ENCODE results near the gene PFN1.
A peak's percentile ranks its signal among the peaks of the same experiment; 100 is the strongest.

PFN1 gene

DNA sequence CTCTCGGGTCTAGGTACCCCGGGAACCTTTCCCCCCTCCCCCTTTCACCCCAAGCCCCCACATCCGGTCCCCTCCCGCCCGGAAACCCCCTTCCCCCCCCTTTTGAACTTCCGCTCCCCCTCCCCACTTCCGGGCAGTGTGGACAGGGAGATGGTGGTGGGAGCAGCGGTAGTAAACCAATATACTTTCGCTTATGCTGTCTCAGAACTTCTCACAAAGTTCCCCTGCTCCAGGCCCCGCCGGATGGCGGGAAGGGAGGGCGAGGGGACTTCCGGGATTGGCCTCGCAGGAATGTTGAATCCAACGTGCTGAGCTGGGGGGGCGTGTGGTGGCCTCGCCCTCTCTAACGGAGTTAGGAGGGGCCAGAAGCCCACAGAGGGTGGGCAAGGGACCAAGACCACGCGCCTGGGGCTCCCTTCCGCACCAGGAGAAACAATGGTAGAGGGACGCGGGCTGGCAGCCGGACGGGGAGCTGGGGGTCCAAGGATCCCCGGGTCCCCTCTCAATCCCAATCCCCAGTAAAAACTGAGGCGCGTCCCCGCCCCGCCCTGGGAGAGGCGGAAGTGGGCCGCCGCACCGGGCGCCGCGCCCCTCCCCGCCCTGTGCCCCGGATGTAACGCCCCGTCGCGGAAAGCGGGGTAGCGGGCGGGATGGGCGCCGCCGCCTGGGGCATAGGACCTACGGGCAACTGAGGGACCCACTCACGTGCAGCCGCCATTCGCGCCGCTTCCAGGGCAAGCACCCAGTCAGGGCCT lies 742 bp downstream of the PFN1 start:
- peaks cover 32% of the 10 kb centered on the region for H3K36me3 ChIP-seq (ENCODE audit: control insufficient read depth, insufficient read depth, low read length)
- H3K9ac ChIP-seq (ENCODE audit: low read length), result peak overlapping the region; percentile 96
- peaks cover 23% of the 10 kb centered on the region for H3K4me1 ChIP-seq (ENCODE audit: control insufficient read depth, insufficient read depth, low read length)

DNA sequence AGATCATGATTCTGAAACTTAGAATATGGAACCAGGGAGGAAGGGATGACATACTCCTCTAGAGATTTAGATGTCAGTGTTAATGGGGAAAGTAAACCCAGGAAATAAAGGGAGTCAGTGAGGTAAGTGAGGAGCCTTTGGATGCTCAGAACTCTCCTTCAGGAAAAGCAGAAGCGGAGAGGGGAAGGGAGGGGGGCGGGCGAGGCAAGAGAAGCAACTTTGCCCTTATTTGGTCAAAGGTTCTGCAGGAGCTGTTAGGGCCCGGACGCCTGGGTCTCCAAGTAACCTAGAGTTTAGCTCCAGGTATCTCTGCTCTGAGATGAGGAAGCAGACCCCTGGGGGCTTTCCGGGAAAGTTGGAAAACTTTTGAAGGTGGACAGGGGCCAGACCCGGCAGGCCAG lies 1.3 kb downstream of the PFN1 start:
- Histone ChIP-seq H3K36me3 (ENCODE audit: control insufficient read depth, insufficient read depth, low read length) (peaks cover 35% of the 10 kb centered on the region), H3K9ac (ENCODE audit: low read length) (peak overlapping the region; percentile 34), H3K4me1 (ENCODE audit: control insufficient read depth, insufficient read depth, low read length) (peaks cover 23% of the 10 kb centered on the region)

More for the DNA sequence above, 742 bp downstream of the PFN1 start:
- Histone ChIP-seq H3K27me3 (ENCODE audit: control insufficient read depth, insufficient read depth, low read length) (no peaks in the 10 kb centered on the region), H3K4me3 (ENCODE audit: low read length) (peak overlapping the region; percentile 98), H3K27ac (ENCODE audit: low read depth, low read length) (peak overlapping the region; percentile 99)

DNA sequence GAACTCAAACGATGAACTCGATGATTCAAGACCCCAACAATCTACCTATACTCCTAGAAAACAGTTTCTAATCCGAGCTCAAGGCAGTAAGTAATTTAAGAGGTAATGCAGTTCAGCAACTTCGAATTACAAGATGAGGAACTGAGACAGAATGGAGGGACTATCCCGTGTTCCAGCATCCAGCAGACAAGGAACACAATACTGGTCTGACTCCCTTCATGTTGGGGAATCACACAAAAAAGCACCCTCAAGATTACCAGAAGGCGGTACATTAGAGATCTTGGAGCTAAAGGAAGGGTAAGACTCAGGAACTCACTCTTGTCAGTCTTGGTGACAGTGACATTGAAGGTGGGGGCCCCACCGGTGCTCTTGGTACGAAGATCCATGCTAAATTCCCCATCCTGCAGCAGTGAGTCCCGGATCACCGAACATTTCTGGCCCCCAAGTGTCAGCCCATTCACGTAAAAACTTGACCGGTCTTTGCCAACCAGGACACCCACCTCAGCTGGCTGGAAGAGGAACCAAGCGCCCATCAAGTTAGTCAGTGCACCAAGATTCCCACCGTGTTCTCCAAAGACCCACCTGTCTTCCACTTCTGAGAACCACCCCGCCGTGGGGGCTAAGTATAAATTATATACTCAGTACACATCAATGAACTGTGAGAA lies 1.9 kb downstream of the PFN1 start:
- Histone ChIP-seq H3K4me3 (ENCODE audit: low read length) (peak overlapping the region; percentile 98), H3K9ac (ENCODE audit: low read length) (no peak overlapping the region), H3K27me3 (ENCODE audit: control insufficient read depth, insufficient read depth, low read length) (no peaks in the 10 kb centered on the region), H3K4me1 (ENCODE audit: control insufficient read depth, insufficient read depth, low read length) (peaks cover 21% of the 10 kb centered on the region), H3K36me3 (ENCODE audit: control insufficient read depth, insufficient read depth, low read length) (peaks cover 35% of the 10 kb centered on the region), H3K27ac (ENCODE audit: low read depth, low read length) (peak overlapping the region; percentile 99)

More for the DNA sequence above, 1.3 kb downstream of the PFN1 start:
- H3K27ac ChIP-seq (ENCODE audit: low read depth, low read length), result peak overlapping the region; percentile 99
- no peaks in the 10 kb centered on the region for H3K27me3 ChIP-seq (ENCODE audit: control insufficient read depth, insufficient read depth, low read length)
- peak overlapping the region; percentile 98 for H3K4me3 ChIP-seq (ENCODE audit: low read length)

DNA sequence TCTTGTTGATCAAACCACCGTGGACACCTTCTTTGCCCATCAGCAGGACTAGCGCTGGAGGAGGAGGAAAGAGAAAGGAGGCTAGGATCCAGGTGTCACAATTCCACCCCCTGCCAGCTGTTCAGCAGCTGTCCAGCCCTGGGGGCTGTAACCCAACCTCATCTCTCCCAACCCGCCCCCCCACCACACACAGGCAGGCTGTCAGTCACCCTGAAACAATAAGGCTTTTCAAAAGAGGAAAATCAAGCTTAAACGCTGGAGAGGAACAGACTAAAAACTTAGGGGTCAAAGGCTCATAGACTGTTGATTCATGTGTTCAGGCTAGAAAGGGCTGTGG lies 2.4 kb downstream of the PFN1 start:
- H3K4me1 ChIP-seq (ENCODE audit: control insufficient read depth, insufficient read depth, low read length), result peaks cover 25% of the 10 kb centered on the region
- H3K4me3 ChIP-seq (ENCODE audit: low read length), result peak overlapping the region; percentile 98
- H3K27me3 ChIP-seq (ENCODE audit: control insufficient read depth, insufficient read depth, low read length), result no peaks in the 10 kb centered on the region
- H3K9ac ChIP-seq (ENCODE audit: low read length), result no peak overlapping the region
- peak overlapping the region; percentile 99 for H3K27ac ChIP-seq (ENCODE audit: low read depth, low read length)
- H3K36me3 ChIP-seq (ENCODE audit: control insufficient read depth, insufficient read depth, low read length), result peaks cover 35% of the 10 kb centered on the region

DNA sequence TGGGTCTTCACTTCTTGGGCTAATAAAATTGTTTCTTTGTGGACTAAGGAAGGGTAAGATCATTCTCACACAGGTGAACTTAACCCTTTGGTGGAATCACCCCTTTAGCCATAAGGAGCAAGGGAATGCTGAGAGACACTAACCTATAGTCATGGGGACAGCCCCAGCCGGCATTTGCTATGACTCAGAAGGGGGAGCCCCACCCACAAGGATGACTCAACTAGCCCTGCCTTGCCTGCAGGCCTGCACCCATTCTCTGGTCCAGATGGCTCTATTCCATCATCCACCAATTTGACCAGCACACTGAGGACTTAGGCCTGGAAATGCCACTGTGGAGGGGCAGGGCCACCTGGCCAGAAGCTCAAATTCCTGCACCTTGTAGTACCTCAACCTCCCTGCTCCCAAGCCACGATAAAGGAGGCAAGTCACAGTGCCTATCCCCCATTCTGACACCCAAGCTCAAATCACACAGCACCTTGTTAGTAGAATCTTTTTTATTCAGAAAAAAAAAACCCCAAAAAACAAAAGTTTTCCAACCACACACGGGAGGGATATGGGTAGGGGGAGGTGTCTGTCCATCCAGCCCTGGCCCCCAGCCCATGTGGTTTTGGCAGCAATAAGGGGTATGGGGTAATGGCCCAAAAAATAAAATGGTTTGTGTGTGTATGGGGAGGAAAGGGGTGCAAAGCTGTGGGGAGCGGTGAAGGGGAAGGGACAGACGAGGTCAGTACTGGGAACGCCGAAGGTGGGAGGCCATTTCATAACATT lies 3.0 kb downstream of the PFN1 start:
- Histone ChIP-seq H3K36me3 (ENCODE audit: control insufficient read depth, insufficient read depth, low read length) (peaks cover 35% of the 10 kb centered on the region), H3K4me3 (ENCODE audit: low read length) (peak overlapping the region; percentile 54), H3K27me3 (ENCODE audit: control insufficient read depth, insufficient read depth, low read length) (no peaks in the 10 kb centered on the region), H3K27ac (ENCODE audit: low read depth, low read length) (peak overlapping the region; percentile 99), H3K9ac (ENCODE audit: low read length) (peak overlapping the region; percentile 39), H3K4me1 (ENCODE audit: control insufficient read depth, insufficient read depth, low read length) (peaks cover 26% of the 10 kb centered on the region)

DNA sequence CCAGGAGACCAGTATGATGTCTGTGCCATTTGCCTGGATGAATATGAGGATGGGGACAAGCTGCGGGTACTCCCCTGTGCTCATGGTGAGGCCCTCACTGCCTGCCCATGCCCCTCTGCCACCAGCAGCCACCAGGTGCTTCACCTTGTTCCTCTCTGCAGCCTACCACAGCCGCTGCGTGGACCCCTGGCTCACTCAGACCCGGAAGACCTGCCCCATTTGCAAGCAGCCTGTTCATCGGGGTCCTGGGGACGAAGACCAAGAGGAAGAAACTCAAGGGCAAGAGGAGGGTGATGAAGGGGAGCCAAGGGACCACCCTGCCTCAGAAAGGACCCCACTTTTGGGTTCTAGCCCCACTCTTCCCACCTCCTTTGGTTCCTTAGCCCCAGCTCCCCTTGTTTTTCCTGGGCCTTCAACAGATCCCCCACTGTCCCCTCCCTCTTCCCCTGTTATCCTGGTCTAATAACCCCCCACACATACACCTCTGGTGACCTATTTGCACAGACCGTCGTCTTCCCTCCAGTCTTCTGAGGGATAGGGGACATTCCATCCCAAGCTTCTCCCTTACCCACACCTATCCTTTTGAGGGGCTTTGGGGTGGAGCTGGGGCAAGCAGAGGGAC lies 3.7 kb downstream of the PFN1 start:
- Histone ChIP-seq H3K36me3 (ENCODE audit: control insufficient read depth, insufficient read depth, low read length) (peaks cover 35% of the 10 kb centered on the region), H3K27ac (ENCODE audit: low read depth, low read length) (peak overlapping the region; percentile 99), H3K27me3 (ENCODE audit: control insufficient read depth, insufficient read depth, low read length) (no peaks in the 10 kb centered on the region), H3K4me3 (ENCODE audit: low read length) (no peak overlapping the region), H3K9ac (ENCODE audit: low read length) (peak overlapping the region; percentile 4), H3K4me1 (ENCODE audit: control insufficient read depth, insufficient read depth, low read length) (peaks cover 26% of the 10 kb centered on the region)

DNA sequence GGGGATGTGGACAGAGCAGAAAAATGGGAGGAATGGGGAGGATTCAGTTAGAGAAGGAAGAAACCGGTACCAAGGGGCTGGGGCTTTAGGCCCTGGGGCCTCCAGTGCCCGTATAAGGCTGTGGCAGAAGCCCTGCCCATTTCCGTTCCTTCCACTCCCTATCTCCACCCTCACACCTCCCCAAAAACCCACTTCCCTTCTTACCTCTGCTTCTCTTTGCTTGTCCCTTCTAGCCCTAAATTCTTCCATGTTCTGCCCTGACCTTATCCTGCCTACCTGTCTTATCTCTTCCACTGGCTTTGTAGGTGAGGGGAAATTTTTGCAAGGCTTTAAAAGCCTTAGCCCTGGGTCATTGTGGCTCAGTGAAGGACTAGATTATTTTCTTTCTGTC lies 4.2 kb downstream of the PFN1 start:
- H3K9ac ChIP-seq (ENCODE audit: low read length), result no peak overlapping the region
- peaks cover 27% of the 10 kb centered on the region for H3K4me1 ChIP-seq (ENCODE audit: control insufficient read depth, insufficient read depth, low read length)
- peak overlapping the region; percentile 34 for H3K27ac ChIP-seq (ENCODE audit: low read depth, low read length)
- peaks cover 35% of the 10 kb centered on the region for H3K36me3 ChIP-seq (ENCODE audit: control insufficient read depth, insufficient read depth, low read length)
- H3K4me3 ChIP-seq (ENCODE audit: low read length), result no peak overlapping the region
- H3K27me3 ChIP-seq (ENCODE audit: control insufficient read depth, insufficient read depth, low read length), result no peaks in the 10 kb centered on the region

DNA sequence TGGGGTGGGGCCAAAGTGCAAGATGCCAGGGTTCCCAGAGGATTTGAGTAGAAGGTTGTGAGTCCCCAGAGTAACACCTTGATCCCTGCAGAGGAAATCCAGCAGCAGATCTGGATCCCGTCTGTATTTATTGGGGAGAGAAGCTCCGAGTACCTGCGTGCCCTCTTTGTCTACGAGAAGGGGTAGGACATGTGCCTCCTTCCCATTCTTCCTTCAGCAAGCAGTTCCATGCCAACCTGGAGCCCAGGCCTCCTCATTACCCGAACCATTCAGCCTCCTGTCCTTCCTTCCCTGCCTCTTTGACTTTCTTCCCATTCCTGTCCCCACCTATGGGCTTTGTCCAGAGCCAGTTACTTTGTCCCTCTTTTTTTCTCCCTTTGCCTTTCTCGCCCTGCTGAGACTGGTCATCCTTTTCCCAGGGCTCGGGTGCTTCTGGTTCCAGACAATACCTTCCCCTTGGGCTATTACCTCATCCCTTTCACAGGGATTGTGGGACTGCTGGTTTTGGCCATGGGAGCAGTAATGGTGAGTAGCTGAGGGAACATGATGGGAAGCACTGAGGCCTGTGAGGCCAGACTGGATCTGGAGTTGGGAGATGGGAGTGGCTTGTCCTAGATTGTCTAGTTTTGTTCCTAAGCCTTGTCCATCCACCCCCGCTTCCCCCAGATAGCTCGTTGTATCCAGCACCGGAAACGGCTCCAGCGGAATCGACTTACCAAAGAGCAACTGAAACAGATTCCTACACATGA lies 5.4 kb downstream of the PFN1 start:
- H3K4me3 ChIP-seq (ENCODE audit: low read length), result no peak overlapping the region
- H3K9ac ChIP-seq (ENCODE audit: low read length), result no peak overlapping the region
- H3K4me1 ChIP-seq (ENCODE audit: control insufficient read depth, insufficient read depth, low read length), result peaks cover 36% of the 10 kb centered on the region
- H3K36me3 ChIP-seq (ENCODE audit: control insufficient read depth, insufficient read depth, low read length), result peaks cover 39% of the 10 kb centered on the region
- no peaks in the 10 kb centered on the region for H3K27me3 ChIP-seq (ENCODE audit: control insufficient read depth, insufficient read depth, low read length)
- no peak overlapping the region for H3K27ac ChIP-seq (ENCODE audit: low read depth, low read length)

DNA sequence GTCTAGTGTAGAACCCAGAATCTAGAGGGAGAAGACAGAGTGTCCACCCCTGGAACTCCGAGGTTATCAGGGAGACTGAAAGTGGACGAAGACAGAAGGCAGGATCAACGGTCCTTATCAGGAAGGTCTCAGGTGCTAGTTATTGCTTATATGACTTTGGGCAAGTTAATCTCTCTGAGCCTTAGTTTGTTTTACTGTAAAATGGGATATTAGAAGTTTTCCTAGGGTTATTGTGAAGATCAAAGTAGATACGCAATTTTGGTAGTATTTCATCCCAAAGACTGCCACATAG lies 7.1 kb downstream of the PFN1 start:
- Histone ChIP-seq H3K27me3 (ENCODE audit: control insufficient read depth, insufficient read depth, low read length) (no peaks in the 10 kb centered on the region), H3K4me1 (ENCODE audit: control insufficient read depth, insufficient read depth, low read length) (peaks cover 32% of the 10 kb centered on the region), H3K9ac (ENCODE audit: low read length) (no peak overlapping the region), H3K4me3 (ENCODE audit: low read length) (peak overlapping the region; percentile 79), H3K27ac (ENCODE audit: low read depth, low read length) (peak overlapping the region; percentile 94), H3K36me3 (ENCODE audit: control insufficient read depth, insufficient read depth, low read length) (peaks cover 48% of the 10 kb centered on the region)

DNA sequence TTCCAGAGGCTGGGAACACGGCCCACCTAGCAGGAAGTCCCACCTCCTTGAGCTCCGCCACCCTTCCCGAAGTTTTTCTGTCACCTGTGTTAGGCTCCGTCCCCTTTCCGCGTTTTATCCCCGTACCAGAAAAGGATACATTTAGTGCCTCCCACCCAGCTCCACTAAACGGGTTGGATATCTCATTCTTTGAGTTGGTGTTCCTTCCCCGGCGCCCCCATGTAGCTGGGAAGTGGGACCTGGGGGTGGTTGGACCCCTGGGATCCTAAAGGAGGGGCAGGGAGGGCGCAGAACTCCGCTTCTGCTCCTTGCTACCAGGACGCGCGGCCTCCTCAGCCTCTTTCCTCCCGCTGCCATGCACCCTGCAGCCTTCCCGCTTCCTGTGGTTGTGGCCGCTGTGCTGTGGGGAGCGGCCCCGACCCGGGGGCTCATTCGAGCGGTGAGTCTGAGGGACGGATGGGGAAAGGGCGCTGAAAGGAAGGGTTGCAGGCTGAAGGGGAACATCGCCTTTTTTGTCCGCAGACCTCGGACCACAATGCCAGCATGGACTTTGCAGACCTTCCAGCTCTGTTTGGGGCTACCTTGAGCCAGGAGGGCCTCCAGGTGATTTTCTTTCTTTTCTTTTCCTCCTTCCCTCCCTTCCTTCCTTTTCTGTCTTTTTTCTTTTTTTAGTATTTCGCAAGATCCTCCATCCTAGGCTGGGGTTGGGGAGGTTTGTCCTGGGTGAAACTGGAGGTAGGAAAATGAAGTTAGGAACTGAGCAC lies 7.6 kb downstream of the PFN1 start:
- H3K27ac ChIP-seq (ENCODE audit: low read depth, low read length), result peak overlapping the region; percentile 94
- peaks cover 46% of the 10 kb centered on the region for H3K36me3 ChIP-seq (ENCODE audit: control insufficient read depth, insufficient read depth, low read length)
- H3K4me1 ChIP-seq (ENCODE audit: control insufficient read depth, insufficient read depth, low read length), result peaks cover 27% of the 10 kb centered on the region
- H3K27me3 ChIP-seq (ENCODE audit: control insufficient read depth, insufficient read depth, low read length), result no peaks in the 10 kb centered on the region
- peak overlapping the region; percentile 79 for H3K4me3 ChIP-seq (ENCODE audit: low read length)
- H3K9ac ChIP-seq (ENCODE audit: low read length), result peak overlapping the region; percentile 87

DNA sequence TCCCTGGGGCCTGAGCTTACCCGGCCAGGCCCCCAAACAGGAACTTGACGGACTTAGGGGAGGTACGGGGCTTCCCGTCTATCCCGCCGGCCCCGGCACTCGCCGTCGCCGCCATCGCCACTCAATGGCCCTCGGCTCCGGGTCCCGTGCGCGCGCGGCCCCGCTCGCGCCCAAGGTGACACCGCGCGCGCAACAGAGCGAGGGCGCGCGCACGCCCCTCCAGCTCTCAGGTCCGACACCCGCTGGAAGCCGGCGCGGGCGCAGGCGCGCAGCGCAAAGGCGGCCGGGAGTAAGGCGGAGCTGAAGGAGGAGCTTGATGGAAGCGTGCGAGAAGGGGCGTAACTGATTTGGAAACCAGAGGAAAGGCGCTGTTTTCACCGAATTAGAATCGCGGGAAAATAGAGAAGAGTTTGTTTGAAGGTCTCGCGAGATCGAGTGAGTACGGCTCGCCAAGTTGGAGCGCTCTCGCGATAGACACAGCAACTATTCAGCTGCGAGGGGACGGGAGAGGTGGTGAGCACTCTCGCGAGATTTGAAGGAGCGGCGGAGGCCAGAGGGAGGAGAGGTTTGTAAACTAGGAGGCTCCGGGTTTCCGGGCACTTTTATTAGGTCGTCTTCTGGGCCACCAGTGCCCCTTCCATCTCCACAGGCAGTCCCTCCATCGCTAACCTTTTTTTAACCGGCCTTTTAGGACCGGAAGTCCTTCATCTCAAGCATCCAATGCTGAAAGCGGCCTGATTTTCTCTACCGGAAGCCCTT lies 8.4 kb downstream of the PFN1 start, which contains the start of the genes RNF167 and SLC25A11:
RNF167 (plus strand) TSS at position 473 of the 759 bp plus-strand sequence. CDS start 642 bp downstream, outside the sequence.
SLC25A11 (minus strand) TSS at position 251 of the 759 bp plus-strand sequence; CDS start at position 115, 136 bp downstream.
- Histone ChIP-seq H3K27ac (ENCODE audit: low read depth, low read length) (peak within 1 kb of the TSS; percentile 94), H3K4me1 (ENCODE audit: control insufficient read depth, insufficient read depth, low read length) (peaks cover 19% of the 10 kb centered on the region), H3K9ac (ENCODE audit: low read length) (peak within 1 kb of the TSS; percentile 87), H3K27me3 (ENCODE audit: control insufficient read depth, insufficient read depth, low read length) (no peaks in the 10 kb centered on the region), H3K36me3 (ENCODE audit: control insufficient read depth, insufficient read depth, low read length) (peaks cover 38% of the 10 kb centered on the region), H3K4me3 (ENCODE audit: low read length) (peak within 1 kb of the TSS; percentile 79)
